ENCODE measurements around the gene ABCA4. TPM values are rescaled to one million over a fixed set of nuclear protein-coding genes. Genes with fewer than 3 reads are reported as not detected.

Gene ABCA4
- total RNA-seq, 5 donors from 2014 or later (not counting 1 experiment from before 2014, with no cell fraction given), result not detected

DNA sequence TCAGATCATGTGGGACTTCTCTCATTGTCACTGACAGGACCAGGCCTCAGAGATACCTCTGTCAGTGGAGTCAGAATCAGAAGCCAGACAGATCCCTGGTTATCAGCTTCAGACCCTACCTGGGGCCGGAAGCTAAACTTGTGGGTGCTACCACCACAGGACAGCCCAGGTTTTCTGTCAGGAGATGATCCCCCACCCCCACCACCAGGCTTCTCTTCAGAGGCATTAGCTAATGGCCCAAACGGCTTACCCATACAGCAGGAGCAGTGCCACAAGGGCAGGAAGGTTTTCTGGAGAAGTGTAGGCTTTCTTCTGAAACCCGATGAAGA lies 105.5 kb downstream of the ABCA4 start:
- Histone ChIP-seq H3K36me3 (ENCODE audit: control insufficient read depth in 2 of 2, extremely low read depth in 1 of 2, insufficient read depth in 1 of 2, low read length in 1 of 2) (no peaks in the 10 kb centered on the region), H3K4me1 (ENCODE audit: control insufficient read depth in 1 of 2, extremely low read depth in 1 of 2, insufficient read depth in 2 of 2, low read length in 2 of 2) (peaks cover 0 to 27% of the 10 kb centered on the region in 2 experiments), H3K4me3 (ENCODE audit: control insufficient read depth in 1 of 2, extremely low read depth in 1 of 2, low read length in 1 of 2) (no peak overlapping the region), H3K9me3 (no peaks in the 10 kb centered on the region), H3K27ac (ENCODE audit: low read length) (no peak overlapping the region), H3K27me3 (replicated peaks in 1 of 2; ENCODE audit: control insufficient read depth in 2 of 2, extremely low read depth in 1 of 2, insufficient read depth in 2 of 2, low read length in 1 of 2) (peaks cover 0 to 5% of the 10 kb centered on the region in 2 experiments)
- ChIA-PET POLR2A (interaction anchor here in 1 of 2 donors (0.6 kb wide), 2 partner anchors 983 to 1208 kb away, joined by 6 to 8 read pairs; no protein-coding TSS in a partner anchor), CTCF (interaction anchor here (0.5 to 1.3 kb wide), 3 partner anchors 10 to 265 kb away, joined by 4 to 9 read pairs (median 5); no protein-coding TSS in a partner anchor)
- no peak for DNase-seq
- ATAC-seq (replicated peaks in 1 of 4), result no peak
- H3K36me3 Mint-ChIP-seq, result no peaks in the 10 kb centered on the region
- H3K27ac Mint-ChIP-seq, result no peak overlapping the region
- H3K27me3 Mint-ChIP-seq, result peaks cover 5 to 8% of the 10 kb centered on the region in 2 donors
- H3K4me1 Mint-ChIP-seq, result peaks cover 6 to 19% (median 10%) of the 10 kb centered on the region in 3 donors
- no peak overlapping the region for H3K4me3 Mint-ChIP-seq
- no peaks in the 10 kb centered on the region for H3K9me3 Mint-ChIP-seq
- WGBS (ENCODE audit: insufficient coverage), result 90% methylated on average over 2 of the region's 3 CpGs

DNA sequence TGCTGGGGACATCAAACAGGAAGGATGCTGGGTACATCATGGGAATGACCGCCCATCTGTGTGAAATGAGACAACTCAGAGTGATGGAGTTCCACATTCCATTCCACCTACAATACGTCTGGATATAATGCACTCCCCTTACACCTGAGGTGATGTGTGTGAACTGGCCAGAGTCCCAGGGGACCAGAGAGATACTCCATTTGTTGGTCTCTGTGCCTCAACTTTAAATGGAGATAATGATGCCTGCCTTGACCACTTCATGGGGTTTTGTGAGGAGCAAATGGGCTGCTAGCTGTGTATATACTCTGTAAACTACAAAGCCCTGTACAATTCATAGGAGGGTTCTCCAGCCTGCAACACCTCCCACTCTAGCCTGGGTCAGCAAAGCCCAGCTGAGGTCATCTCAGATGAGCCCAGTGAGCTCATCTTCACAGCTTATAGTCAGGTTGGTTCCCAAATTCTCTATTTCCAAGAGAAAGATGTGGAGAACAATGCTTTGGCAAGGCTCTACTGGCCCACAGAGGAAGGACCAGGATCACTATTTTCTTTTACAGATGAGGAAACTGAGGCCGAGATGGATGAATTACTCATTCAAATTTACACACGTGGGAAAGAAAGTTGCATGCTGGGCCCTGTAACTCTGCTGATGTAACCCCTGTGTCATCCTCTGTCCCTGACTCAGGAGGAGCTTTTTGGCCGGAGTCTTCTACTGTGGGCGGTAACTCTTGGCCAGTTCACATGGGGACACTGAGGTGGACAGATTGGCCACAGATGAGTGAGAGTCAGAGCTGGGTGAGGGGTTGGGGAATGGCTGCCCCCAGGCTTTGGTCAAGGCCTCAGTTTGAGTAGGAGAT lies 106.1 kb downstream of the ABCA4 start:
- peaks cover 6 to 19% (median 10%) of the 10 kb centered on the region in 3 donors for H3K4me1 Mint-ChIP-seq
- peaks cover 0 to 5% of the 10 kb centered on the region in 2 experiments for H3K27me3 ChIP-seq (replicated peaks in 1 of 2; ENCODE audit: control insufficient read depth in 2 of 2, extremely low read depth in 1 of 2, insufficient read depth in 2 of 2, low read length in 1 of 2)
- H3K27ac Mint-ChIP-seq, result no peak overlapping the region
- no peak for ATAC-seq (replicated peaks in 1 of 4)
- H3K4me3 ChIP-seq (ENCODE audit: control insufficient read depth in 1 of 2, extremely low read depth in 1 of 2, low read length in 1 of 2), result no peak overlapping the region
- peaks cover 0 to 25% of the 10 kb centered on the region in 2 experiments for H3K4me1 ChIP-seq (ENCODE audit: control insufficient read depth in 1 of 2, extremely low read depth in 1 of 2, insufficient read depth in 2 of 2, low read length in 2 of 2)
- no peaks in the 10 kb centered on the region for H3K36me3 ChIP-seq (ENCODE audit: control insufficient read depth in 2 of 2, extremely low read depth in 1 of 2, insufficient read depth in 1 of 2, low read length in 1 of 2)
- DNase-seq, result no peak
- peaks cover 5 to 8% of the 10 kb centered on the region in 2 donors for H3K27me3 Mint-ChIP-seq
- POLR2A ChIA-PET, result interaction anchor here in 1 of 2 donors (0.6 kb wide), 1 partner anchor 984 kb away, joined by 8 read pairs; no protein-coding TSS in a partner anchor
- no peak overlapping the region for H3K27ac ChIP-seq (ENCODE audit: low read length)
- CTCF ChIA-PET, result interaction anchor here (0.5 to 1.3 kb wide), 3 partner anchors 10 to 265 kb away, joined by 3 to 5 read pairs (median 4); no protein-coding TSS in a partner anchor
- H3K9me3 Mint-ChIP-seq, result no peaks in the 10 kb centered on the region
- H3K4me3 Mint-ChIP-seq, result no peak overlapping the region
- H3K36me3 Mint-ChIP-seq, result no peaks in the 10 kb centered on the region
- WGBS (ENCODE audit: insufficient coverage), result 92% methylated on average over 4 of the region's 6 CpGs
- no peaks in the 10 kb centered on the region for H3K9me3 ChIP-seq

DNA sequence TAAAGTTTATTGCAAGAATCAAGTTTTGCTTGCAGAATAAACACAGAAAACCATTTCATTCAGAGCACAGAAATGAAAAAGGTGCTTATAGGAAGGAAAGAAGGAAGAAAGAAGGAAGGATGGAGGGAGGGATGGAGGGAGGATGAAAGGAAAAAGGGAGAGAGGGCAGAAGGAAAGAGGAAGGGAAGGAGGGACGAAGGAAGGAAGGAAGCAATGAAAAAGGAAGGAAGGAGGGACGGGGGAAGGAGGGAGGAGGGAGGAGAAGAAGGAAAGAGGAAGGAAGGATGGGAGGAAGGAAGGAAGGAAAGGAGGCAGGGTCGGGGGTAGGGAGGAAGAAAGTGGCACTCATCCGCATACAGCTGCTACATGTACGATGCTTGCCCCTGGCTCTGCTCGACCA lies 106.9 kb downstream of the ABCA4 start:
- peaks cover 5 to 8% of the 10 kb centered on the region in 2 donors for H3K27me3 Mint-ChIP-seq
- H3K27ac ChIP-seq (ENCODE audit: low read length), result no peak overlapping the region
- no peak overlapping the region for H3K27ac Mint-ChIP-seq
- no peak for DNase-seq
- 45% methylated on average over 2 of the region's 6 CpGs for WGBS (ENCODE audit: insufficient coverage)
- H3K4me3 Mint-ChIP-seq, result no peak overlapping the region
- peaks cover 6 to 19% (median 10%) of the 10 kb centered on the region in 3 donors for H3K4me1 Mint-ChIP-seq
- ChIA-PET POLR2A (no interaction called here), CTCF (interaction anchor here in 1 of 2 donors (0.6 kb wide), 1 partner anchor 12 kb away, joined by 3 read pairs; no protein-coding TSS in a partner anchor)
- H3K4me1 ChIP-seq (ENCODE audit: control insufficient read depth in 1 of 2, extremely low read depth in 1 of 2, insufficient read depth in 2 of 2, low read length in 2 of 2), result peaks cover 0 to 19% of the 10 kb centered on the region in 2 experiments
- no peaks in the 10 kb centered on the region for H3K9me3 Mint-ChIP-seq
- H3K4me3 ChIP-seq (ENCODE audit: control insufficient read depth in 1 of 2, extremely low read depth in 1 of 2, low read length in 1 of 2), result no peak overlapping the region
- H3K9me3 ChIP-seq, result no peaks in the 10 kb centered on the region
- no peaks in the 10 kb centered on the region for H3K36me3 ChIP-seq (ENCODE audit: control insufficient read depth in 2 of 2, extremely low read depth in 1 of 2, insufficient read depth in 1 of 2, low read length in 1 of 2)
- no peaks in the 10 kb centered on the region for H3K36me3 Mint-ChIP-seq
- ATAC-seq (replicated peaks in 1 of 4), result no peak
- peaks cover 0 to 5% of the 10 kb centered on the region in 2 experiments for H3K27me3 ChIP-seq (replicated peaks in 1 of 2; ENCODE audit: control insufficient read depth in 2 of 2, extremely low read depth in 1 of 2, insufficient read depth in 2 of 2, low read length in 1 of 2)

DNA sequence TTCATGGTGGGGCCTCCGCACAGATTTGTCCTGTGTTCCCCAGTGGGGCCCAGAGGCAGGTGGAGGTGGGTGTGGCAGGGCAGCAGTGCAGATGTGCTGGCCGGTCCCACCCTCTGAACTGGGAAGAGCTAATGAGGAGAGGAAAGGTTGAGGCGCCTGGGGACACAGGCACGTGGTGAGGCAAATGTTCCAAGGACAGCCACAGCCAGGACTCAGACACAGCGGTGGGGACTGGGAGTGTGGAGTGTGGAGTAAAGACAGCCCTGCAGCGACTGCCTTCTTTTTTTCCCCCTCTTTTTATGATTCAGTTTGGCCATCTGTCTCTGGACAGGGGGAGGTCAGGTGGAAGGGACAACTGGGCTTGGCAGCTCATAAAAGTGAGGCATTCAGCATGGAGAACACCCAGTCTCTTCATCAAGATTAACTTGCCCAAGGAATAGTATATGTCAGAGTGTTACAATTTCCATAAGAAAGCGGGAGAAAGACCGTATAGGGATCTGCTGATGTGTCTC lies 107.5 kb downstream of the ABCA4 start:
- Mint-ChIP-seq H3K36me3 (no peaks in the 10 kb centered on the region), H3K27me3 (peaks cover 5 to 8% of the 10 kb centered on the region in 2 donors), H3K4me1 (peaks cover 6 to 18% (median 10%) of the 10 kb centered on the region in 3 donors), H3K27ac (no peak overlapping the region), H3K4me3 (no peak overlapping the region), H3K9me3 (no peaks in the 10 kb centered on the region)
- ChIA-PET POLR2A (no interaction called here), CTCF (interaction anchor here in 1 of 2 donors (0.6 kb wide), 1 partner anchor 12 kb away, joined by 3 read pairs; no protein-coding TSS in a partner anchor)
- ATAC-seq (replicated peaks in 1 of 4) (no peak), DNase-seq (no peak)
- Histone ChIP-seq H3K4me1 (ENCODE audit: control insufficient read depth in 1 of 2, extremely low read depth in 1 of 2, insufficient read depth in 2 of 2, low read length in 2 of 2) (peaks cover 0 to 19% of the 10 kb centered on the region in 2 experiments), H3K9me3 (no peaks in the 10 kb centered on the region), H3K27ac (ENCODE audit: low read length) (no peak overlapping the region), H3K4me3 (ENCODE audit: control insufficient read depth in 1 of 2, extremely low read depth in 1 of 2, low read length in 1 of 2) (no peak overlapping the region), H3K36me3 (ENCODE audit: control insufficient read depth in 2 of 2, extremely low read depth in 1 of 2, insufficient read depth in 1 of 2, low read length in 1 of 2) (no peaks in the 10 kb centered on the region), H3K27me3 (replicated peaks in 1 of 2; ENCODE audit: control insufficient read depth in 2 of 2, extremely low read depth in 1 of 2, insufficient read depth in 2 of 2, low read length in 1 of 2) (peaks cover 0 to 5% of the 10 kb centered on the region in 2 experiments)
- 95% methylated on average over 3 of the region's 8 CpGs for WGBS (ENCODE audit: insufficient coverage)

DNA sequence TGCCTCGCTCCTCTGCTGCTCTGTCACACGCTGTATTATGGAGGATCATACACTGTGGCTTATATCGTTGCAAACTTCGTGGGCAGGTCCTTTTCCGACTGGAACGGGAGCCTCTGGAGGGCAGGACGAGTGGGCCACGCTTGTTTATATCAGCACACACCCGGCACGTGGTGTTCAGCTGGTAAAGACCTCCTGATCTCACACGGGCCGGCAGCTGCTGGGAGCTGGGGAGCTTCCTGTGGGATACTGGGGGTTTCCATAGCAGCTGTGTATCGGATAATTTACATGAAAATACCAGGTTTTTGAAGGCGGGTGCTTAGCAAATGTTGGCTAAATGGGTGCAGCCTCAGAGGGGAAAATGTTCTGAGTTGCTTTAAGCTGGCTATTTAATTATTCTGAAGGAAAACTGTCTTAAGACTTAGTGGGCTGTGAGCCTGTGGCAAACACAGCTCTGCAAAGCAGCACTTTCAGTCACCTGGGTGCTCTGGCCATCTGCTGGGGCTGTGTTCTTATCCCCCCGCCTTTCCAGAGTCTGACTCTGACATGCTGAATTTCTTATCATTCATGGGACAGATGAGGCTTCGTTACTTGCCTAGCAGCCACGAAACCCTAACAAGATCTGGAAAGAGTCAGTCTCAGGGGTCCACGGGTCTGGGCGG lies 108.1 kb downstream of the ABCA4 start:
- POLR2A ChIA-PET, result no interaction called here
- ATAC-seq (replicated peaks in 1 of 4) (no peak), DNase-seq (no peak)
- Histone ChIP-seq H3K9me3 (no peaks in the 10 kb centered on the region), H3K4me1 (ENCODE audit: control insufficient read depth in 1 of 2, extremely low read depth in 1 of 2, insufficient read depth in 2 of 2, low read length in 2 of 2) (peaks cover 0 to 15% of the 10 kb centered on the region in 2 experiments), H3K4me3 (ENCODE audit: control insufficient read depth in 1 of 2, extremely low read depth in 1 of 2, low read length in 1 of 2) (no peak overlapping the region), H3K36me3 (ENCODE audit: control insufficient read depth in 2 of 2, extremely low read depth in 1 of 2, insufficient read depth in 1 of 2, low read length in 1 of 2) (no peaks in the 10 kb centered on the region), H3K27ac (ENCODE audit: low read length) (no peak overlapping the region), H3K27me3 (replicated peaks in 1 of 2; ENCODE audit: control insufficient read depth in 2 of 2, extremely low read depth in 1 of 2, insufficient read depth in 2 of 2, low read length in 1 of 2) (peaks cover 0 to 5% of the 10 kb centered on the region in 2 experiments)
- H3K27ac Mint-ChIP-seq, result no peak overlapping the region
- no peaks in the 10 kb centered on the region for H3K9me3 Mint-ChIP-seq
- peaks cover 7 to 8% of the 10 kb centered on the region in 2 donors for H3K27me3 Mint-ChIP-seq
- peaks cover 6 to 15% (median 7%) of the 10 kb centered on the region in 3 donors for H3K4me1 Mint-ChIP-seq
- no peak overlapping the region for H3K4me3 Mint-ChIP-seq
- CTCF ChIA-PET, result no interaction called here
- H3K36me3 Mint-ChIP-seq, result no peaks in the 10 kb centered on the region
- 82% methylated on average over 19 of the region's 19 CpGs for WGBS (ENCODE audit: insufficient coverage)

All from T-cell (primary cell).